Fibroblast of skin of back (primary cell): ENCODE measurements around the gene NTRK2.

Experiments used
- DNase-seq: peaks from one replicate; pipeline ENCODE4 v3.0.0-alpha.2; 2013

Gene NTRK2

DNA sequence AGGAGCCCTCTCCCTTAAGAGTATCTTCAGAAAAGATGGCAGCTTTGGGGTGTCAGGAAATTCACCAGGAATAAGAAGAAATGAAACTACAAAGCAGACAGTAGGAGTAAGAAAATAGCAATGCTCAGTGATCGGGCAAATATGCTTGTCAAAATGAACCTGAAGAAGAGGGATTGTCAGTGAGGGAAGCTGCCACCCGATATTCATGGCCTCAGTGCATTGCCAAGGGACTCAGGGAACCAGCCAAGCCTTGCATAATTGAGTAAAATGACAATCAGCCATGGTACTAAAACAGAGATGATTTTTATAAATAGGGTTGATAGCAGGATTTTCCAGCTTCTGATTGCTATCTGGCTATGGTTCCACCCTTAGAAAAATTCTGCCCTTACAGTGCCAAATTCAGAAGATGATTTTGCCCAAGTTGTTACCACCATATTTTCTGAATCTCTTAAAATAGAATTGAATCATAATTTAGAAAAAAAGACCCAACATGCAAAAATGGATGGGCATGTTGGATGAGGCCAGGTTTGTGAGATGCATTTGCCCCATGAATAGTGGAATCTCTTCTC is 274.0 kb downstream of the NTRK2 start:
- DNase-seq = no peak

DNA sequence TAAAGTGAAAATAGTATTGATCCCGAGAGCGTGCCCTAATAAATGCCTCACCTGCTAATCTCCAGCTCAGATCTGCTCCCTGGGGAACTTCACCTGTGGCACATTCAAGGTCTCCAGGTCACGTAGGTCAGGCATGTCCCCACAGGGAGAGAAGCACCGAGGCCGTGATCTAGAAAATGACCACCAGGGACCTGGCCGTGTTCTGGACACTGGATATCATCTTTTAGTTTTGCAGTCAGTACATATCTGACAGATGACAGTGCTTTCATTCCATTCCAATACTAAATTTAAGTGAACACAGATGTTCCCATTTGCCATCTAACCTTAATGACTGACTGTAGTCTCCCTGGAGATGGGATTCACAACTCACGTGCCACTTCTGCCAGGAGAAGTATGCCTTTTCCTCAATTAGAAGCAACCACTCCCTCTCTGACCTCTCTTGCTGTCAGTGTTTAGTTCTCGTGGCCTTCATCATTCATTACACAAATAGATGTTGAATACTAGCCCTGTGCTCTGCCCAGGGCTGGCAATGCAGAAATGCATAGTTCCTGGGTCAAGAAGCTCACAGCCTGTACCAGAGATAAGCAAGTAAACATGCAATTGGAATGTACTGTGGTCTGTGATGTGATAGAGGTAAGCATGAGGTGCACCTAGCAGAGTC is 276.5 kb downstream of the NTRK2 start:
- peak; percentile 80 for DNase-seq

DNA sequence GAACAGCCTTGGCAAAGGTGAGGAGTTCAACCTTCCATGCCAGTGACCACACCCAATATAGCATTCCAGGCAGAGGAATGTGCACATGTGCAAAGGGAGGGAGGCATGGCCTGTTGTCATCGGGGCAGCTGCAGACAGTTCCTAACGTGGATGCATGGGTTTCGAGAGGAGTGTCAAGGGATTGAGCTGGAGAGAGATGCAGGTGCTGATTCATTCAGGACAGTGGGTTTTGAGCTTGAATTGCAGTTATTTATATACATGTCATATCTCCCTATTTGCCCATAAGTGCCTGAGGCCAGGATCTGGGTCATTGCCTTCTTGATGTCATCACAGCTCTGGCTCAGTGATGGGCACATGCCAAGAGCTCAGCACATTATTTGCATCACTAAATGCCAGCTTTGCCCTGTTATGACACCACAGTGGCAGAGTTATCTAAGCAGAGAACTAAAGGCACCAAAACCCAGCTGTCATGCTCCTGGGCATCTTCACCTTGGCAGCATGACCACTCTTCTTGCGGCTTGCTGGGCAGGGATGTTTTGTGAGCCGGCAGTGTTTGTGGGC is 278.0 kb downstream of the NTRK2 start:
- DNase-seq = peak; percentile 18

DNA sequence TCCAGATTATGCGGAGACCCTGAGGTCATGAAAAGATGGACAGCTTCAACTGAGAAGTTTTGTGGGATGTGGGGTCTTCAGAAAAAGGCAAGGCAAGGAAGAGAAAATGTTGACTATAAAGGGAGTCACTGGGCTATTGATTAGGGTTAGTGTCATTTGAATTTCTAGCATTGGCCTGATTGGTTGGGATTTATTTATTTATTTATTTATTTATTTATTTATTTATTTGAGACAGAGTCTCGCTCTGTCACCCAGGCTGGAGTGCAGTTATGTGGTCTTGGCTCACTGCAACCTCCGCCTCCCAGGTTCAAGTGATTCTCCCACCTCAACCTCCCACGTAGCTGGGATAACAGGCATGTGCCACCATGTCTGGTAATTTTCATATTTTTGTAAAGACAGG is 279.7 kb downstream of the NTRK2 start:
- no peak for DNase-seq

DNA sequence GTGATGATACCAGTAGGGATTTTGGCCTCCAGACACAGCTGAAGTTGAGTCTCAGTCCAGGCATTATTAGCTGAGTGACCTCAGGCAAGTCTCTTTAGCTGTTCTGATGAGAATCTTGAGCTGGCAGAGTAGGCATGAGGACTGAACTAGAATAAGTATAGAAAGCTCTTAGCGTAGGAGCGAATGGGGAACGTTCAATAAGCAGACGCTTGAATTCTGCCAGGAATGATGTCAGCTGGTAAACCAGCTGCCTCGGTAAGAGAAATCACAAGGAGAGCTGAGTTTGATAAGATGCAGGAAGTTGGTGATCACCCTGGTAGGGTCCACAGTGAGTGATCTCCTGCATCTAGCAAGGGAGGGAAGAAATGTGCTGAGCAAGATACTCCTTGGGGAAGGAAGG is 280.4 kb downstream of the NTRK2 start:
- DNase-seq = no peak

DNA sequence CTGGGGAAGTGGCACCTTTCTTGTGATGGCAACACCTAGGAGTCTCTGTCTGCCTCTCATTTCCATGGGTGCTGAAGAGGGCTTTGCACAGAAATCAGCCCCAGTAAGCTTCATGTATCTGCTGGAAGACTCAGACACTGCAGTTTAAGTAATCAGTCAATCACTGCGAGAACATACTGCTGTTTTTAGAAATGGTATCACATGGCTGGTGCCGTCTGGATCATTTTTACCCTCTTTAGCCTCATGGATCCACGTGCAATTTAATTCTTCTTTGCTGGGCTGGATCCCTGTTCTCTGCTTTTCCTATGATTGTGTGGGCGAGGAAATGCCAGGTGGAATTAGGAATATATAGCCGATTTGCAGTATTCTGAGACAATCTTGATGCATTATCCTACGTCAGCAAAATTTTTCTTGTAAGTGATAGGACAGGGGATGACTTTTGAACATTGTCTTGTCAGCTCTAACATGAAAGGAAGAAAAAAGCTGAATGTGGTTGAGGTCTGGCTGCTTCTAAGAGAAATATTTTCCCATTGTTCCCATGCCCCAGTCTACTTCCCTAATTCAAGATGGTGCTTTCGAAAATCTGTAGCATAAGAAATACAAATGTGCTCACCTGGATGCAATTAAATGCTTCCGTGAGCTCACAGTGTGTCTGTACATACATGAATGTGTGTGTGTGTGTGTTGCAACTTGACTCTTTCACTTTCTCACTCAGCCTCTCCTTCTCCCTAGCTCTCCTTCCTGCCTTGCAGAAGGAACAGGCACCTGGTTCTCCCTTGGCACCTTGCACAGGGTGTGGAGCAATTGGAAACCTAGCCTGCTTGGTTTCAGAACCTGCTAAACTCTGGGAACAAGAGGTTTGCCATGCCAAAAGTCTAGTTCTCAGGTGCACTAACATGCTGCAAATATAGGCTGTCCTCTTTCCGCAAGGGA is 281.6 kb downstream of the NTRK2 start:
- DNase-seq = no peak

DNA sequence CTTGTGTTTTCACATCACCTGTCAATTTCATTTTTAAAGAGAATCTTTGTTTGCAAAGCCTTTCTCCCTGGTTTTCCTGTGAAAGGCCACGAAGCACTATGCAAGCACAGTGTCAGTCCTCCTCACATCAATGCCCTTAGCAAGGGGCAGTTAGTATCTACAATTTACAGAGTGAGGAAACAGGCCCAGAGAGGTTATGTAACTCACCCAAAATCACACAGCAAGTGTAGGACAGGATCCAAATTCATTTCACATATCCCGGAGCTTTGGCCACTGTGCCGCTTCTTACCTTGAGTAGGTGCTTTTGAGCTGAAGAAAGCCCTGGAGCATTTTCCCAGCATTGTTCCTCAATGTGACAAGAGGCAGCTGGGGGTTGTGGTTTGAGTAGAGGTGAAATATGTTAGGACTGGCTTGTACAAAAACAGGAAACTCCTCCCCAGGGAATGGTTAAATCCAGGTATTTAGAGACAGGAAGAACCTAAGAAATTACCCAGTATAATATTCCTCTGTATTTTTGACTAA is 283.8 kb downstream of the NTRK2 start:
- DNase-seq = no peak

DNA sequence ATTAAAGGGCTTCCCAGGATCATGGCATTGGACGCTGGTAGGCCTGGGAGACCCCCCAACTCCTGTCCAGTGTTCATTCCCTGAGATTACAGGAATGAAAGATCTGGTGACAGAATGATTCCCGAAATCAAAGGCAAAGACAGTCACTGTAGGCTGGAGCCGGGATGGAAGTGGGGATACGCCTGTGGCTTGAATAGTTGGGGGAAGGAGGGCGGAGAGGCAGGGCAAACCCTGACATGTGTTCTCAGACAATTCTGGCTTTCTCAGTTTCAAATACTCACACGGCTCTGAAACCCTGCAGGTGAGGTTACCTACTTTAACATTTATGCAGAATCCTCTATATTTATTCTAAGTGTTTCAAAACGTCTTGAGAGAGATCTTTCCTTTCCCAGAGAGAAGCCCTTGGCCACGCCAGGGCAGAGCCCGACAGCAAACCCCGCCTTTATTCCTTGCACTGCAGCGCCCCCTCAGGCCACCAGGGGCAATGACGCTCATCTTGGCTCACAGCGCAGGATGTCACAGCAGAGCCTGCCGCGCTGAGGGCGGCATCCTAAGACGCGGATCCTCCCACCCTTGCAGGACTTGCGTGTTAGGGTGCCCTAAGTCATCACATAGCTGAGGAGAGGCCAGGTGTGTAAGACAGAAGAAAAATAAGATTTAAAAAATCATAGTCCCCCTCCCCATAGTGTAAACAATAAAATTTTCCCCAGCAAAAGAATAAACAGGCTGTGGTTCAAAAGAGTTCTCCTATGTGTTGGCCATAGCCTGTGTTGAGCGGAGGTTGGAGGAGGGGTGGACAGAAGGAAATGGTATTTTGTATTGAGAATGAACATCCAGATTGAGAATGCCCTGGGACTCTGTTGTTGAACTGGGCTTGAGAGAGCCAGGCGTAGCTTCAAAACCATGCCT is 284.5 kb downstream of the NTRK2 start:
- peak; percentile 70 for DNase-seq

DNA sequence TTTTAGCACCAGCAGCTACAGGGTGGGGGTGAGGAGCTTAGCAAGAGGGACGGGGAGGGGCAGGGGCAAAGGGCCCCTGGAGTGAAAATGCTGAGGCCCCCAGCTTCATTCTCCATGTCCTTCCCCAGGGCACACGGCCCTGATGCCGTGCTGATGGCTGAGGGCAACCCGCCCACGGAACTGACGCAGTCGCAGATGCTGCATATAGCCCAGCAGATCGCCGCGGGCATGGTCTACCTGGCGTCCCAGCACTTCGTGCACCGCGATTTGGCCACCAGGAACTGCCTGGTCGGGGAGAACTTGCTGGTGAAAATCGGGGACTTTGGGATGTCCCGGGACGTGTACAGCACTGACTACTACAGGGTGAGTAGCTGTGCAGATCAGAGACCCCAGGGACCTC is 285.6 kb downstream of the NTRK2 start:
- no peak for DNase-seq

DNA sequence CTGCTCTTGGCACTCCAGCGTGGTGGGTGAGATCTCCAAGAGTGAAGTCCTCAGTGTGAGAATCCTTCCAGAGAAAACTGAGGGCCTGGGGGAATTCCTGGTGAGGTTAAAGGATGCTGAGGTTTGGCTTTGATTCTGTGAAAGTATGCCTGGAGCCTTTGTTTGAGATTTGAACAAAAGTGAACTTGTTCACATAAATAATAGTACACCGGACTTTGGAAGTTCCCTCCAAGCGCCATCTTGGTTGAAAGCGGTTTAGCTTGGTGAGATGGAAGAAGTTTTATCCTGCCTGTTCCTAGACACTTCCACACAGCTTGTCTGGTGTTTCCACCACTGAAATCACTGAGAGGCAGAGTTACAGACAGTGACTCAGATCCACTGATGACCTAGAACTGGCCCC is 286.4 kb downstream of the NTRK2 start:
- peak; percentile 31 for DNase-seq

DNA sequence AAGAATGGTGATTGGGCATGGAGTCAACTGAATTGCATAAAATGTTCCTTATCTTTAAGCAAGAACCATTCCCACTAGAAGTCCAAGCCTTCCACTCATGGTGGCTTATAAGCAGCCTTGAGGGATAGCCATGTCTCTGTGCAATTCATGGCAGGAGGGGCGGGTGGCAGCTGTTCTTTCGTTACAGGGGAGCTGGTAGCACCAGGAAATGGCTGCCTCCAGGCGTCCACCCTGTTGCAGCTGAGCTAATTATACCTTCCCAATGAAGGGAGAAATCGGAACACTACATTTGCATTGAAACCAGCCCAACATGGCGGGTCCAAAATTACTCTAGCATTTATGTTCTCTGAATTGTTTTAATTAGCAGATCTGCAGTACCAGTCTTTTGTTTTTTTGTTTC is 289.8 kb downstream of the NTRK2 start:
- DNase-seq = no peak

DNA sequence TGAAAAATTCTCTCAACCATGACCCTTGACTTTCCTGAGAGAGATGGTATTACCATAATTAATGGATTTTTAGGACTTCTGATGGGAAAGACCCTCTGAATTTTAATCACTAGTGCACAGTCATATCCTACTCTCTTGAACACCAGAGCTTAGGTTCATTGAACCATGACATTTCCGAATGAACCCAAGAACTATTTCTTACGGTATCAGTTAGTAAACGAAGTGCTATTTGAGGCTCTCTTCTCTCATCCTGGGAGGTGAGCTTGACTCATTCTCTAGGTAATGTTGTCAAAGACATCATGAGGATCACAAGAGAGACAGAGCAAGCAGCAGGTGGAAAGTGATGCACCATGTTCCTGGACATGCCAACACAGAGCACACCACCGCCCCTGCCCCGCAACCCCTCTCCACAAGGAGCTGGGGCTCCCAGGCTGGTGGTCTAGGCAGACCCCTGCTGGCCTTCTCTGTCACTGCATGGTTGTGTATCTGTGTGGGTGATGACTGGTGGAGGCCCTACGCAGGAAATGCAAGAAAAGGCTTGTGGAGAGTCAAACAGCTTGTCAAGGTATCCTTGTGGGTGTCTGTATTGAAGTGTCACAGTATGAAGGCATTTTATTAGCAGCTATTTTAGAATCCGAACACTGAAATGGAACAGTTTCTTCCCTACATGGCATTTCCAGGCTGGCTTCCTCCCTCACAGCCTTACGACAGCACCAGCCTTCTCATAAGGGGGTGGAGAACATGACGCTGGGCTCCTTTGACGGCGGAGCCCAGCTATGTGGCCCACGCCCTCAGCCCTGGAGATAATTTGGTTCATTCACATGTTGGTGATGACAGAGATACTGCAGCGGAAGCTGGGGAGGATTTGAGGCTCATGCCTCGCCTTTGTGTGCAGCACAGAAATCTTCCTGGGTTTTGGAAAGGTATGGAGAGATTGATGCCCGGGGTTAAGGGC is 297.6 kb downstream of the NTRK2 start:
- peak; percentile 30 for DNase-seq

DNA sequence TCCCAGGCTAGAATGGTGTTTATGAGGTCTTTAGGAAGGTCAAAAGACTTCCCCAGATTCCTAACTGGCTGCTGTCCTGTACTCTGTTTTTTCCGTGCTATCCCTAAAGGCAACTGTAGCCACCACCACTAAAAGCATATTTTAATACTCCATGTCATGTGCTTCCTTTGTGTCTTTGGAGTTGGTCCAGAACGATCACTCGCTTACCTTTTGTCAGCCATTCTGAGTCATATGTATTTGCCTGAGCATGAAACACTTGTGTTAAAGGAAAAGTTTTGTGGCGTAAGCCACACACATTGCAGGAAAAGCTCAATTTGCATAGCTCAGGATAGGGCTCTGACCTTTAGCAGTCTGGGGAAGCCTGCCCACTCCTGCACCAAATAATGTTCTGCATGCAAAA is 299.6 kb downstream of the NTRK2 start:
- DNase-seq = peak; percentile 19

DNA sequence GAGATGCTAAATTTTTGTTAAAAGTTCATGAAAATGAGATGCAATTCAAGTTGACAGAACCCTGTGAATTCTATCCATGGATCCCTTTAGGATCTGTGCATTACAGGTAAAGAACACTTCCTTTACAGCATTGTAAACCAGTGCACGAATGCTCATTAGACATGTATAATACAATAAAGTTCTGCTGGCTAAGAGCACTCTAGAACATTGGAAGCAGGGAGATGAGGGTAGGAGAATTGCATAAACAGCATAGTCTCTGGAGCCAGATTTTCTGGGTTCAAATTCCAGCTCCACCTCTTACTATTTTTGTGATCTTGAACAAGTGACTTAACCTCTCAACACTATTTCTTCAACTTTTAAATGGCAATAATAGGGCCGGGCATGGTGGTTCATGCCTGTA is 300.2 kb downstream of the NTRK2 start:
- no peak for DNase-seq

DNA sequence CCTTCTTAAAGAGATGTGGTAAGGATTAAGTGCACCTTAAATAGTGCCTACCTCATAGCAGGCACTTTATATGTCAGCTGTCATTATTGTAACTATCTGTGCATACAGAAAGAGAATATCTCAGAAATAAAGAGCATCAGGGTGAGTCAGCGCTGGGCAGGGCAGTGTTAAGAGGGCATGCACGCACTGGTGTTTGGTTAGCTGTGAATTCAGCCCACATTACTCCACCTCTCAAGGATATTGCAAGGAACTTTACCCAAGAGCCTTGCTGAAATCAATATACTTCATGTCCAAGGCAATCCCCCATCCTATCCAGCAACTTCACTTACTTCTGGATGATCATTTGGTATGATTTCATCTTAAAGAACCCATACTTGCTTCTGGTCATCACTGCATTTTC is 300.9 kb downstream of the NTRK2 start:
- DNase-seq = peak; percentile 68

DNA sequence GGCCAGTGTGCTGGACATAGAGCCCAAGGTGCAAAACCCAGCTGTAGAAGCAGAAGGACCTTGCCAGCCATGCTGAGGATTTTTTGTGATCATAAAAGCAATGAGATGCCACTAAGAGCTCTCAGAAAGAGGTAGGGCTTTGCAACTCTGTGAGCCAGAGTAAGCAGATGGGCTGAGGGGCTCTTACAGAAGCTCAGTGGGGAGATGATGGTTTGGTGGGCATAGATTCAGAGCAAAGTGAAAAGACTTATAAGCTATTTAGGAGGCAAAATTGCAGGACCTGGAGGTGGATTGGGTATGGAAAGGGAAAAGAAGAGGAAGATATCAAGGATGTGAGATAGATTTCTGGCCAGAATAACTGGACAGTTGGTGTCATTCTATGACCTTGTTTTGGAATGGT is 302.0 kb downstream of the NTRK2 start:
- no peak for DNase-seq

DNA sequence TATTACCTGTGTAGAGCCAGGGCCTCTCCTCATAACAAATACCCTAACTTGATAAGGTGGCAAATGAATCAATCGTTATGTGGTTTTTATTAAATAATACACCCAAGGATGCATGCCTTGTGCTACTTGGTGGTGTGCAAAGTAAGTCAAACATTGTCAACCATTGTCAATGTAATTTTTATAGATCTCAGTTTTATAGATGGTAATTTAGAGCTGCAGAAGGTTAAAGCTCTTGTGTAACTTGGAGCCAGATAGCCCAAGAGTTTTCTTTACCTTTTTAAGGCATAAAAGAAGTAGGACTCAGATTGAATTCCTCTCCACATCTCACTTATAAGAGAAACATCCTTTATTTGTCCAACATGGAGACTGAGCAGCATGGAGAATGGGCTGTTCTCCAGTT is 304.7 kb downstream of the NTRK2 start:
- no peak for DNase-seq

DNA sequence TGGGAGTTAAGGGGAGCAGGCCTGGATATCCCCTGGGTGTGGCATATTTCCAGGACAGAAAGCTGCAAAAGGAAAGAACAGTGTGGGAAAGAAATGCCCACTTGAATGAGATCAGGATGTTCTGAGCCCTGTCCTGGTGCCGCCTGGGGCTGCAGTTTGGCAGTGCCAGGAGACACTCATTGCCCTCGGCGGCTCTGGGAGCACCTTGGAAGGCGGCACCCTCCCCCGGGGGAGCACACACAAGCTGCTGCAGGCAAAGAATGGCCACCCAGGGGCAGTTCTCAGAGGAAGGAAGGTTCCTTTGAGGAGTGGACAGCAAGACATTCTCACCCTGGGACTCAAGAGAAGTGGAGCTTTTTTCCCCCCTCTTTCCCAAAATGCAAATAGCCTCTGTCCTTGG is 305.3 kb downstream of the NTRK2 start:
- DNase-seq = no peak

DNA sequence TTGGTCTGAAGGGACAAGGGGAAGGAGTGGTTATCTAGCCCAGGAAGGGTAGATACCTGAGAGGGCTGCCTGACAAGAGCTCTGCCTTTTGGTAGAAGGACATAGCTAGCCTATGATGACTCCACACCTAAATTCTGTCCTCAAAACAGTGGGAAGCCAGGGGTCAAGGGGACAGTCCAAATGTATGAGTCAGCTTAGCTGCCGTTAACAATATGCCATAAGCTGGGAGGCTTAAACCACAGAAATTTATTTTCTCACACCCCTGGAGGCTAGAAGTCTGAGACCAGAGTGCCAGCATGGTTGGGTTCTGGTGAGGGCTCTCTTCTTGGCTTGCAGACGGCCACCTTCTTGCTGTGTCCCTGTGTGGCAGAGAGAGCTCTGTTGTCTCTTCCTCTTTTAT is 306.4 kb downstream of the NTRK2 start:
- peak; percentile 74 for DNase-seq

DNA sequence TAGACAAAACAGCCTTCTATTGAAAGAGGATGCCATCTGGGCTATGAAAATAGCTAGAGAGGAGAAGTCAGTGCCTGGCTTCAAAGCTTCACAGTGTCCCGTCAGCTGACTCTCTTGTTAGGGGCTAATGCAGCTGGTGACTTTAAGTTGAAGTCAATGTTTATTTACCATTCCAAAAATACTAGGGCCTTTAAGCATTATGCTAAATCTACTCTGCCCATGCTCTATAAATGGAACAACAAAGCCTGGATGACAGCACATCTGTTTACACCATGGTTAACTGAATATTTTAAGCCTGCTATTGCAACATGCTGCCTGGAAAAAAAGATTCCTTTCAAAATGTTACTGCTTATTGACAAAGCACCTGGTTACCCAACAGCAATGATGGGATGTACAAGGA is 309.1 kb downstream of the NTRK2 start:
- no peak for DNase-seq

DNA sequence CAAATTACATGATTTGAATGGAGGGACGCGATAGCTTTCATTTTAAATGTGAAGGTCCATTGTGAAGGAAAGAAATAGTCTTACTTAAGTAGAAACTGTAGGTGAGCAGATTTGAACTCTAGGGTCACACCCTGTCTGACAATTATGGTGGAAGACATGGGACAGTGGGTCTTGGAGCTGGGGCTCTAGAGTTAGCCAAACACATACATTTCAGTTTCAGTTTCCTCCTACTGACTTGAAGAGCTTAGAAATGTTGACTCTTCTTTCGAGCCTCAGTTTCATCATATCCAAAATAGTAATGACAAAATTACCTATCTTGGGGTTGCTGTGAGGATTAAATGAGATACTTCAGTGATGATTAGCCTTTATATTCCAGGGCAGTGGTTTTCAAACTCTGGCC is 314.2 kb downstream of the NTRK2 start:
- no peak for DNase-seq
